Spleen (tissue), 11 donors: ENCODE measurements around the gene ERC2. TPM values are rescaled to one million over a fixed set of nuclear protein-coding genes. Genes with fewer than 3 reads are reported as not detected.

Experiments used
- DNase-seq: peaks from one replicate; pipeline ENCODE4 v3.0.0-alpha.2; 2020
- H3K27ac ChIP-seq, 8 donors: fragments of 200-600 bp; sonication (generic) in 7 of 8; 1 replicate in 4 of 8; 2 replicates in 4 of 8; pipeline versions ENCODE4 v1.5.0 to v1.8.0; 2016 to 2021; ENCODE audit warnings: inconsistent platforms in 4 of 8, mild to moderate bottlenecking in 4 of 8, moderate library complexity in 1 of 8
- H3K27me3 ChIP-seq, 7 donors: fragments of 200-600 bp; sonication (generic) in 6 of 7; replicated peaks in 1 of 7; 1 replicate in 4 of 7; 2 replicates in 3 of 7; pipeline versions ENCODE4 v1.5.0 to v1.8.0; 2016 to 2021; ENCODE audit warnings: inconsistent platforms in 3 of 7, mild to moderate bottlenecking in 1 of 7
- H3K36me3 ChIP-seq, 6 donors: fragments of 200-600 bp; sonication (generic) in 5 of 6; 1 replicate in 4 of 6; 2 replicates in 2 of 6; pipeline versions ENCODE4 v1.5.0 to v1.8.0; 2016 to 2021; ENCODE audit warnings: inconsistent platforms in 2 of 6
- H3K4me1 ChIP-seq, 6 donors: fragments of 200-600 bp; sonication (generic) in 5 of 6; 1 replicate in 3 of 6; 2 replicates in 3 of 6; pipeline versions ENCODE4 v1.5.0 to v1.8.0; 2016 to 2021; ENCODE audit warnings: inconsistent platforms in 3 of 6
- H3K4me3 ChIP-seq, 8 donors: fragments of 200-600 bp; sonication (generic) in 7 of 8; 1 replicate in 4 of 8; 2 replicates in 4 of 8; pipeline versions ENCODE4 v1.5.0 to v1.8.0; 2016 to 2021; ENCODE audit warnings: inconsistent platforms in 4 of 8, mild to moderate bottlenecking in 4 of 8, moderate library complexity in 2 of 8
- H3K9me3 ChIP-seq, 8 donors: fragments of 200-600 bp; sonication (generic) in 7 of 8; 1 replicate in 4 of 8; 2 replicates in 4 of 8; pipeline versions ENCODE4 v1.5.0 to v1.8.0; 2016 to 2021; ENCODE audit warnings: inconsistent platforms in 4 of 8
- POLR2A ChIP-seq, 3 donors: fragments of 450-650 bp; IDR thresholded peaks; one replicate each; pipeline ENCODE4 v1.5.1; 2017; ENCODE audit warnings: antibody characterized with exemption in 3 of 3, mild to moderate bottlenecking in 1 of 3
- POLR2AphosphoS5 ChIP-seq, 3 donors: sonication (generic); formaldehyde crosslinking; IDR thresholded peaks; one replicate each; pipeline ENCODE4 v1.5.1; 2017; ENCODE audit warnings: antibody characterized with exemption in 3 of 3
- WGBS, 5 donors: extraction: QIAGEN DNeasy Blood & Tissue Kit in 3 of 5; methylation state at CpG; one replicate each; pipeline versions ENCODE4 v1.1.5 to v1.1.7; 2013 to 2018; 5-methylcytosine and 5-hydroxymethylcytosine counted together
- intact Hi-C: fragments of 100-400 bp; cut with DNase I; formaldehyde crosslinking; loops from one replicate; pipeline ENCODE4 v1.15.0; 2023; ENCODE audit warnings: low total_unique reads
- polyA plus RNA-seq, 3 donors: library from polyadenylated mRNA; stranded (reverse); fragments of 200-250 nt; gene quantifications; one replicate each; pipeline ENCODE4 v1.2.1, GENCODE V29; 2013
- total RNA-seq, 7 donors: library from RNA; depleted of rRNA in 3 of 7; stranded (reverse); fragments of >200 nt in 3 of 7; fragmentation: NEBNext Ultra II Directional in 4 of 7; extraction: Animal tissue kit (Norgen Biotek cat#: 25700) in 4 of 7; gene quantifications; one replicate each; pipeline versions ENCODE4 v1.1.0 to v1.2.1, GENCODE V29; 2016 to 2021
- TF ChIP-seq, protein P1 (sequence below), 11 experiments: fragments of 200-600 bp in 7 of 11; fragments of 450-650 bp in 4 of 11; sonication (generic) in 4 of 11; IDR thresholded peaks in 8 of 11; conservative IDR thresholded peaks in 3 of 11; 1 replicate in 7 of 11; 2 replicates in 4 of 11; pipeline versions ENCODE4 v1.4.0 to v1.8.0; 2016 to 2021; ENCODE audit warnings: antibody characterized with exemption in 11 of 11, inconsistent platforms in 4 of 11, mild to moderate bottlenecking in 1 of 11
- donor health status: healthy with polysubstance abuse.
- donor health status: DM: no; HTN: no; CAD: no; lungs with moderate emphysema.
- donor health status: DM: no; HTN: no; CAD: no.
- donor health status: Bipolar disorder and iron deficiency.
- donor health status: healthy.
- donor health status: DM: no; HTN: no; CAD: no.
- donor health status: DM: yes; HTN: yes; CAD: no.

Gene ERC2
- total and polyA plus RNA-seq, 10 donors = 0.04 to 4.9 (median 0.39) TPM

DNA sequence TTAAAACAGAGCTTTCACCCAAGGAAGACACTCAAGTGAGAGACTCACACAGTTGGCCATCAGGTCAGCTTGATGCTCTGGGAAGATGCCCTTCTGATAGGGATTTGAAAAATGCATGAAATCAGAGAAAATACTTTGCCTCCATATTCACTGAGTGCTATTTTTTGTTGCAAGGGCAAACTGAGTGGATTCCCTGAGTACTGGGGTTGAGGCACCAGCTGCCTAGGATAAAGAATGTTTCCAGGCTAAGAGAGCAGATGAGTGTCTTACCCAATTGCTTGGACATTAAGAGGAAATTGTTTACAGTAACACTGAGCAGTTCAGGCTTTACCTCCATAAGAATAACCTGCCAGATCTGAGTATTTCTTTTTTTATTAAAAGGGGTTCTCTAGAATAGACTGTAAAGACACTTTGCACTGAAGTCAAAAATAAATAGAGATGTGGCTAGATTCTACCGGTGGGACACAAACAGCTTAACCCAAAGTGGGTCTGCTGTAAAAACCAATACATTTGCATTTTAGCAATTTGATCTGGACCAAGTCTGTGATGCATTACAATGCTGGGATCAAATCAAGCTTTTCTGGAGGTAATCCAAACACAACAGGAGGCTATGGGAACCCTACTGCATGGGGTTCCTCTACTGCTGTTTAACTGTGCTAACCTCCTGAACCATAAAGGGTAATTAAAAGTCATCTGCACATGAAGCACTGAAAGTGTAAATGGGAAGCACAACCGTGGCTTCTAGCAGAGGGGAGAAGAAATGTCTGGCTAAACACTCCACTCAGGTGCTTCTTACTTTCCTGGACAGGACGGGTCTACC lies 742.4 kb downstream of the ERC2 start:
- Histone ChIP-seq H3K4me1 (peaks cover 0 to 3% (median 0%) of the 10 kb centered on the region in 6 donors), H3K9me3 (no peaks in the 10 kb centered on the region), H3K36me3 (no peaks in the 10 kb centered on the region), H3K27me3 (peaks cover 0 to 15% (median 0%) of the 10 kb centered on the region in 7 donors), H3K4me3 (no peak overlapping the region), H3K27ac (no peak overlapping the region)
- no peak for DNase-seq
- WGBS, 5 donors = 30 to 61% (median 49%) methylated on average over 3 of the region's 3 CpGs
- TF ChIP-seq POLR2AphosphoS5 (IDR thresholded peaks at IDR 0.05) (no peak), POLR2A (IDR thresholded peaks at IDR 0.05) (no peak)
- TF ChIP-seq, protein P1, sequence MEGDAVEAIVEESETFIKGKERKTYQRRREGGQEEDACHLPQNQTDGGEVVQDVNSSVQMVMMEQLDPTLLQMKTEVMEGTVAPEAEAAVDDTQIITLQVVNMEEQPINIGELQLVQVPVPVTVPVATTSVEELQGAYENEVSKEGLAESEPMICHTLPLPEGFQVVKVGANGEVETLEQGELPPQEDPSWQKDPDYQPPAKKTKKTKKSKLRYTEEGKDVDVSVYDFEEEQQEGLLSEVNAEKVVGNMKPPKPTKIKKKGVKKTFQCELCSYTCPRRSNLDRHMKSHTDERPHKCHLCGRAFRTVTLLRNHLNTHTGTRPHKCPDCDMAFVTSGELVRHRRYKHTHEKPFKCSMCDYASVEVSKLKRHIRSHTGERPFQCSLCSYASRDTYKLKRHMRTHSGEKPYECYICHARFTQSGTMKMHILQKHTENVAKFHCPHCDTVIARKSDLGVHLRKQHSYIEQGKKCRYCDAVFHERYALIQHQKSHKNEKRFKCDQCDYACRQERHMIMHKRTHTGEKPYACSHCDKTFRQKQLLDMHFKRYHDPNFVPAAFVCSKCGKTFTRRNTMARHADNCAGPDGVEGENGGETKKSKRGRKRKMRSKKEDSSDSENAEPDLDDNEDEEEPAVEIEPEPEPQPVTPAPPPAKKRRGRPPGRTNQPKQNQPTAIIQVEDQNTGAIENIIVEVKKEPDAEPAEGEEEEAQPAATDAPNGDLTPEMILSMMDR (IDR thresholded peaks at IDR 0.05 in 8 of 11, conservative IDR thresholded peaks at IDR 0.05 in 3 of 11) = no peak
- intact Hi-C loops = loop anchor here (10.0 kb wide), 1 partner anchor 241 kb away; the partner anchor contains the start of gene WNT5A

DNA sequence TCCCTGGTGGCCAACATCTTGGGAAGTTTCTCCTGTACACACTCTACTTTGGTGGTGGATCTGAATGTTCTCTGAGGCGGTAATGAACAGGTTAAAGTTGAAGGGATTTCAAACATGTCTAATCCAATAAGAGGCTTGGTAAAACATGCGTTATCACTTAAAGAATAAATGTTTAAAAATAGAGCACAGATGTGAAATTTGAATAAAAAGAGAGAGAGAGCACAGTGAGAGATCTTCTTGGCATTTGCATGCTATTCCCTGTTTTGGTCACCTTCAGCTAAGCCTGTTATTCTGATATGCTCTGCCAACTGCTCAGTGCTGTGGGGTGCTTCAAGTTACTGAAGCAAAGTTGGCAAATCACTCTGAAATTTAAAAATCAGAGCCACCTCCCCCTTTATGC lies 743.4 kb downstream of the ERC2 start:
- Histone ChIP-seq H3K4me3 (no peak overlapping the region), H3K27ac (no peak overlapping the region), H3K4me1 (peaks cover 0 to 3% (median 0%) of the 10 kb centered on the region in 6 donors), H3K36me3 (no peaks in the 10 kb centered on the region), H3K27me3 (peaks cover 0 to 15% (median 0%) of the 10 kb centered on the region in 7 donors), H3K9me3 (no peaks in the 10 kb centered on the region)
- DNase-seq = no peak
- intact Hi-C loops = loop anchor here (10.0 kb wide), 1 partner anchor 240 kb away; the partner anchor contains the start of gene WNT5A
- WGBS, 5 donors = 68 to 80% (median 72%) methylated on average over 2 of the region's 2 CpGs
- TF ChIP-seq POLR2A (IDR thresholded peaks at IDR 0.05) = no peak
- TF ChIP-seq POLR2AphosphoS5 (IDR thresholded peaks at IDR 0.05) = no peak
- TF ChIP-seq, protein P1 (IDR thresholded peaks at IDR 0.05 in 8 of 11, conservative IDR thresholded peaks at IDR 0.05 in 3 of 11) = no peak

DNA sequence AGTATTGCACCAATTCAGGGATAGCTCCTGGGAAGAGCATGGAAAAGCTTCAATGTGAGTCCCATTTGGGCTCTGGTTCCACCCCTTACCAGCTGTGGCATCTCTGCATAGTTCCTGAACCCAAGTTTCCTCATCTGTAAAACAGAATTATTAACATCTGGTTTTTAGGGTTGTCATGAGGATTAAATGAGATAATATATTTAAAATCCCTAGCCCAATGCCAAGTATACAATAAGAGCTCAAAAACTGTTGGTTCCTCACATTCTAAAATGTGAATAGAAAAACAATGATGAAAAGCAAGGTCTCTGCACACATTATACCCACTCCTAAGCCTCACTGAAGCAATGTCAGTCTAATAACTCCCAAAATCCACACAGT lies 743.9 kb downstream of the ERC2 start:
- Histone ChIP-seq H3K4me3 (no peak overlapping the region), H3K27ac (no peak overlapping the region), H3K9me3 (no peaks in the 10 kb centered on the region), H3K4me1 (peaks cover 0 to 3% (median 0%) of the 10 kb centered on the region in 6 donors), H3K36me3 (no peaks in the 10 kb centered on the region), H3K27me3 (peaks cover 0 to 15% (median 0%) of the 10 kb centered on the region in 7 donors)
- intact Hi-C loops = loop anchor here (10.0 kb wide), 1 partner anchor 240 kb away; the partner anchor contains the start of gene WNT5A
- DNase-seq = no peak
- TF ChIP-seq, protein P1 (IDR thresholded peaks at IDR 0.05 in 8 of 11, conservative IDR thresholded peaks at IDR 0.05 in 3 of 11) = no peak
- no peak for TF ChIP-seq POLR2A (IDR thresholded peaks at IDR 0.05)
- no peak for TF ChIP-seq POLR2AphosphoS5 (IDR thresholded peaks at IDR 0.05)
